HG02759 (cell line): ENCODE results near the gene CCDC78.
A peak's percentile ranks its signal among the peaks of the same experiment; 100 is the strongest.

Experiments
- ATAC-seq: cut with Tn5 transposase; IDR thresholded peaks from one replicate; pipeline ENCODE4 v1.9.1; 2021; ENCODE audit warnings: mild to moderate bottlenecking, moderate library complexity; ENCODE audit not compliant: unreplicated experiment

The CCDC78 gene

DNA sequence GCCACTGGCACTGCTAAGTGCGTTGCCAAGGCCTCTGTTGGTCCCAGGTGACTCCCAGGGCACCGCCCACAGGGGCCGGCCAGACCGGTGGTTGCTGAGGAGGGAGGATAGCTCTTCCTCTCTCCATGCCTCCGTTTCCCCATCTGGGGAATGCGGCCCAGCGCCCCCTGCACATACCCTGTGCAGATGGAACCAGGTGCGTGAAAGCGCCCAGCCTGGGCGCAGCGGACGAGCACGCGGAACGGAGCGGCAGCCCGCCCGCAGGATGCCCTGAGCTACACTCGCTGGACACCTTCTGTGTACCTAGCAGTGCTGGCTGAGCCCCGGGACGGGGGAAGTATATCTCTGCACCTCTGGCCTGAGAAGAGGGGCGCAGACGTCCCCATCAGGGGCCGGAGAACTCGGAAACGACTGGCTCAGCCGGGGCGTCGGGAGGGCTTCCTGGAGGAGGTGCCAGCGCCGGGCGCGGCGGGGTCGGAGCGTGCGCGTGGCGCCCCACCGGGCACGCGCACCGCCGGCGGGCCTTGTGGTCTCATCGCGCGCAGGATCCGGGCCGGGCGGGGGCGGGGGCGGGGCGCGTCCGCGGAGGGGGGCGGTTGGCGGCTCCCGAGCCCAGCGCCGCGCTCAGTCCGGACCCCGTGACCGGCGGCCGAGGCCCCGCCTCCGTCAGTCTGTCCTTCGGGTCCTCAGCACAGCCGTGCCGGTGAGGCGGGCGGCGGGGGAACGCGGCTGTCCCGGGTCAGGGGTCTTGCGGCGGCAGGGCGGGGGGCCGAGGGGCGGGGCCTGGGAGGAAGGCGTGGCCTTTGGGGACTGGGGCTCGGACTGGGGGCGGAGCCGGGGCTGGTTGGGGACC is at the start of gene CCDC78, which contains the start of gene HAGHL:
Gene CCDC78 (minus strand): TSS at position 6 of the 853 bp plus-strand sequence. CDS start 76 bp downstream, outside the sequence.
Gene HAGHL (plus strand): TSS at position 669 of the 853 bp plus-strand sequence. CDS start 404 bp downstream, outside the sequence.
- ATAC-seq: peak; percentile 38

GRCh38 chr16:775236-775796 is 49.1 kb upstream of the CCDC78 start:
- no peak for ATAC-seq

DNA sequence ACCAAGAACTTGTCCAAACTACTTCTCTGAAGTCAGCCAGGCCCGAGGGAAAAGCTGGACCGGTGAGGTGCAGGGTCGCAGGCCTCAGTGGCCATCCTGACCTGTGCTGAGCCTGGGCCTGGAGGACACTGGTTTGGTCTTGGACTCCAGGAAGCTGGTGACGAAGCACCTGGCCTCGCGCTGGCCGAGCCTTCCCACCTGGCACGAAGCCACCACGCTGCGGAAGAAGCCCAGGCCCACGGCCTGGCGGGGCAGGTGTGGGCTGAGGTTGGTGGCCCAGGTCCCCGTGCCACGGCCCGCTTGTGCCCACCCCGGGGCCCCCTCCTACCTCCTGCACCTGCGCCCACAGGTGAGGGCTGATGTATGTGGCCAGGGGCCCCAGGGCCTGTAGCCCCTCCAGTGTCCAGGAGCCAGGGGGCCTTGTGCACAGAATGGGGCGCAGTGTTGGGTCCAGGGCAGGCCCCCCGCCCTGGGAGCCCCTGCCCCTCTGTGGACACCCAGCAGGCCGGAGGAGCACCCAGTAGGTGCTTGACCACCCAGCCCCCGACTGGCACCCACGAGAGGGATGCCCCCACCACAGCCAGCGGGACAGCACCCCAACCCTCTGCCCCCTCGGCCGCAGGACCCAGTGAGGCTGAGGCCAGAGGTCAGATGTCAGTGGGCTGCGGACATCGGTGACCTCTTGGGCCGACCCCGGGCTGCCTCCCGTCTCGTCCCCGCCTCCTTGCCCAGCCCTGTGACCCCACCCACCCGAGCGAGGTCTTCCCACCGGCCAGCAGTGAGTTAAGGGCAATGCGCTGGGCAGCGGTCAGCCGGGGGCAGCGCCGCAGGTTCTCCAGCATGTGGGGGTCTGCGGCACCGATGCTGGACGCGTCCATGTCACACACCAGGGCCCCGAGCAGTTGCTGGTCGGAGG is 48.1 kb upstream of the CCDC78 start:
- ATAC-seq: no peak

GRCh38 chr16:772959-773358 is 46.7 kb upstream of the CCDC78 start:
- no peak for ATAC-seq

DNA sequence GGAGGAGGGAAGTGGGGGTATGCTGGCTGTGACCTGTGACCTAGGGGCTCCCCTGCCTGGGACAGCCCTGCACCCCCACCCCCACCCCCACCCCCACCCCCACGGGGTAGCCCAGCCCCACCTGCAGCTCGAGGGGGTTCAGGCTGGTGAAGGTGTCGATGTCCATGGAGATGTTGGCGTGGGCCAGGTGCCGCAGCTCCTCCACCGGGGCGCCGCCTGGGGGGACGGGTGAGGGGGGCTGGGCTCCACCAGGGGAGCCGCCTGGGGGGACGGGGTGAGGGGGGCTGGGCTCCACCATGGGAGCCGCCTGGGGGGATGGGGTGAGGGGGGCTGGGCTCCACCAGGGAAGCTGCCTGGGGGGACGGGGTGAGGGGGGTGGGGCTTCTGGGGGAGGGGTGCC is 44.2 kb upstream of the CCDC78 start:
- no peak for ATAC-seq

GRCh38 chr16:769934-770333 is 43.7 kb upstream of the CCDC78 start:
- no peak for ATAC-seq

GRCh38 chr16:769184-769784 is 43.0 kb upstream of the CCDC78 start:
- no peak for ATAC-seq

- ATAC-seq: no peak
These were observed 42.2 kb upstream of the CCDC78 start for GRCh38 chr16:768428-768827.

- no peak for ATAC-seq
These were observed 41.5 kb upstream of the CCDC78 start for GRCh38 chr16:767743-768235.

GRCh38 chr16:766820-767640 is 40.8 kb upstream of the CCDC78 start:
- no peak for ATAC-seq

GRCh38 chr16:766008-766819 is 40.0 kb upstream of the CCDC78 start:
- no peak for ATAC-seq

DNA sequence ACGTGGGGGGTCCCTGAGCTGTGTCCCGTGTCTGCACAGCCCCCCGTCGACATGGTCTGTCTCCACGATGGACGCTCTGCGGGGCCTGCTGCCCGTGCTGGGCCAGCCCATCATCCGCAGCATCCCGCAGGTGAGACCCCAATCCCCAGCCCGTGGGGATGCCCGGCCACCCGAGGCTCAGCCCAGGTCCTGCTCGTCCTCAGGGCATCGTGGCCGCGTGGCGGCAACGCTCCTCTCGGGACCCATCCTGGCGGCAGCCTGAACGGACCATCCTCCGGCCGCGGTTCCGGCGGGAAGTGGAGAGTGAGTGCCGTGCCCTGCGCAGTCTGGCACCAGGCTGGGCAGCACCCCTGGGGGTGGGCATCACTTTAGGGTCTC is 39.2 kb upstream of the CCDC78 start:
- no peak for ATAC-seq

DNA sequence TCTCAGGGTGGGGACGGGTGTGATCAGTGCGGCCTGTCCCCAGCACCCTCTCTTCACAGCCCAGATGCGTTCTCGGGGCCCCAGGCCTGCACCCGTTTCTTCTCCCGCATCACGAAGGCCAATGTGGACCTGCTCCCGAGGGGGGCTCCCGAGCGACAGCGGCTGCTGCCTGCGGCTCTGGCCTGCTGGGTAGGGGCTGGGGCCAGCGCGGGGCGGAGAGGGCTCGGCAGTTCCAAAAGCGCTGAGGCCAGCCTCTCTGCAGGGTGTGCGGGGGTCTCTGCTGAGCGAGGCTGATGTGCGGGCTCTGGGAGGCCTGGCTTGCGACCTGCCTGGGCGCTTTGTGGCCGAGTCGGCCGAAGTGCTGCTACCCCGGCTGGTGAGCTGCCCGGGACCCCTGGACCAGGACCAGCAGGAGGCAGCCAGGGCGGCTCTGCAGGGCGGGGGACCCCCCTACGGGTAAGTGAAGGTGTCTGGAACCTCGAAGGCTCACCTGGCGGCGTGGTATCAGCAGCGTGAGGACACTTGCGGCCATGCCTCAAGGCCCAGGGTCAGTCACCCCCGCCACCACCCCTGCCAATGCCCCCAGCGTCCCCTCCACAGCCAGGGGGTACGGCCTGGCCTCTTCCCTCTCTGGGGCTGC is 38.7 kb upstream of the CCDC78 start:
- ATAC-seq: no peak

GRCh38 chr16:764184-764750 is 38.0 kb upstream of the CCDC78 start:
- ATAC-seq: no peak

DNA sequence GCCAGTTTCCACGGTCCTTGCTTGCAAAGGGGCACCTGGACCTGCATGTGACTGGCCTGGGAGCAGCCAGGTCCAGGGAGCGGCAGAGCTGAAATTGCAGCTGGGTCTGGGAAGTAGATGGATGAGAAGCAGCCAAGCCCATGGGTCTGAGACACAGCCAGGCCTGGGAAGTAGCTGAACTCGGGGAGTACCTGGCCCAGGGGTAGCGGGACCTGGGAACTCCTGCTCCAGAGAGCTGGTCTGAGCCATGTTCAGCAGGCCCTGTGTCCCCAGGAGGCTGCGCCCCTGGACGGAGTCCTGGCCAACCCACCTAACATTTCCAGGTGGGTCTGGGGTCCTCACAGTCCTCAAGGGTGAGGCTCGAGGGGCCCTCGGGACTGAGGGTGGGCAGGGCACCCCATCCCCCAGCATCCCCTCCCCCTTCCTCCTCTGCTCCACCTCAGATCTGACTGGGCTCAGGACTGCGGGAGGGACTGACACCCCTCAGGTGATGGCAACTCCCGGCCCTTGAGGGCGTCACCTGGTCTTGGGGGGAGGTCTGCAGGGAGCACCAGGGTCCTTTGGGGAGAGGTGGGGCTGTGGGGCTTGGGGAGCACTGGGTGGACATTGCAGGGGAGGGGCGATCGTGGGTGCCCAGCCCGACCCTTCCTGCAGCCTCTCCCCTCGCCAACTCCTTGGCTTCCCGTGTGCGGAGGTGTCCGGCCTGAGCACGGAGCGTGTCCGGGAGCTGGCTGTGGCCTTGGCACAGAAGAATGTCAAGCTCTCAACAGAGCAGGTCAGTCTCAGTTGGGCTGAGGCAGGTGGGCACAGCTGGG is 37.3 kb upstream of the CCDC78 start:
- no peak for ATAC-seq

- no peak for ATAC-seq
These were observed 36.5 kb upstream of the CCDC78 start for GRCh38 chr16:762595-763268.
